SK-N-SH (cell line): Measurements from ENCODE around the gene SLC2A10. TPM values are rescaled to one million over a fixed set of nuclear protein-coding genes. Genes with fewer than 3 reads are reported as not detected.

Experiments used
- CTCF ChIA-PET: fragments of 300-600, 350-600 bp; formaldehyde crosslinking; extraction: SDS; loops from one replicate; lab custom pipeline; 2021; lab: Yijun Ruan, JAX
- POLR2A ChIA-PET: fragments of 350-600 bp; sonication (Branson Sonifier 250); formaldehyde crosslinking; extraction: SDS; loops from one replicate; lab custom pipeline; 2020; ENCODE audit warnings: antibody characterized with exemption, inconsistent platforms; lab: Yijun Ruan, JAX
- DNase-seq: peaks from one replicate; pipeline ENCODE4 v3.0.0; 2012
- H2AFZ ChIP-seq: fragments of 200-600 bp; sonication (generic); 2 replicates; pipeline ENCODE4 v1.8.1; 2016; ENCODE audit warnings: antibody characterized with exemption, mild to moderate bottlenecking, low read depth
- H3F3A ChIP-seq: fragments of 200-600 bp; sonication (generic); replicated peaks from 2 replicates; pipeline ENCODE3; 2016; ENCODE audit warnings: antibody characterized with exemption, mild to moderate bottlenecking; ENCODE audit not compliant: insufficient read depth
- H3K27ac ChIP-seq, 2 experiments: fragments of 200-500 bp in 1 of 2; fragments of 200-600 bp in 1 of 2; sonication (Bioruptor generic) in 1 of 2; sonication (generic), shearing (Covaris generic) in 1 of 2; 2 replicates each; pipeline versions ENCODE4 v1.5.1 to v1.6.1; 2014 to 2016; ENCODE audit warnings: low read depth in 2 of 2, inconsistent platforms in 1 of 2, low read length in 1 of 2, mild to moderate bottlenecking in 1 of 2, mixed read lengths in 1 of 2
- H3K27me3 ChIP-seq: fragments of 200-600 bp; sonication (generic), shearing (Covaris generic); 2 replicates; pipeline ENCODE4 v1.6.1; 2016; ENCODE audit warnings: mixed run types; ENCODE audit not compliant: insufficient read depth
- H3K36me3 ChIP-seq, 2 experiments: fragments of 200-500 bp in 1 of 2; fragments of 200-600 bp in 1 of 2; sonication (Bioruptor generic) in 1 of 2; sonication (generic) in 1 of 2; replicated peaks in 1 of 2; 2 replicates each; pipeline versions ENCODE3 to v1.5.1; 2014 to 2016; ENCODE audit warnings: low read length in 1 of 2, mild to moderate bottlenecking in 1 of 2; ENCODE audit not compliant: insufficient read depth in 2 of 2, control insufficient read depth in 1 of 2
- H3K4me1 ChIP-seq, 2 experiments: fragments of 200-500 bp in 1 of 2; fragments of 200-600 bp in 1 of 2; sonication (Bioruptor generic) in 1 of 2; sonication (generic), shearing (Covaris generic) in 1 of 2; 2 replicates each; pipeline versions ENCODE4 v1.5.1 to v1.6.1; 2014 to 2016; ENCODE audit warnings: low read depth in 1 of 2, low read length in 1 of 2, mixed run types in 1 of 2; ENCODE audit not compliant: insufficient read depth in 2 of 2, control insufficient read depth in 1 of 2
- H3K4me2 ChIP-seq: fragments of 200-600 bp; sonication (generic), shearing (Covaris generic); 2 replicates; pipeline ENCODE4 v1.6.1; 2017; ENCODE audit warnings: mixed run types
- H3K4me3 ChIP-seq, 2 experiments: fragments of 200-500 bp in 1 of 2; fragments of 200-600 bp in 1 of 2; sonication (Bioruptor generic) in 1 of 2; sonication (generic), shearing (Covaris generic) in 1 of 2; 2 replicates each; pipeline versions ENCODE4 v1.5.1 to v1.8.1; 2014 to 2016; ENCODE audit warnings: low read depth in 2 of 2, inconsistent platforms in 1 of 2, low read length in 1 of 2, mild to moderate bottlenecking in 1 of 2, mixed read lengths in 1 of 2, moderate library complexity in 1 of 2
- H3K79me2 ChIP-seq: fragments of 200-600 bp; sonication (generic); 2 replicates; pipeline ENCODE4 v1.8.1; 2017; ENCODE audit warnings: mild to moderate bottlenecking; ENCODE audit not compliant: insufficient read depth
- H3K9ac ChIP-seq: fragments of 200-600 bp; sonication (generic); 2 replicates; pipeline ENCODE4 v1.6.1; 2017; ENCODE audit warnings: mixed run types
- H3K9me2 ChIP-seq: fragments of 200-600 bp; sonication (generic); 2 replicates; pipeline ENCODE4 v1.6.1; 2017; ENCODE audit warnings: mixed run types
- H3K9me3 ChIP-seq: fragments of 200-600 bp; sonication (generic); 2 replicates; pipeline ENCODE4 v1.6.1; 2017; ENCODE audit warnings: mixed run types, mild to moderate bottlenecking, moderate library complexity
- H4K20me1 ChIP-seq: fragments of 200-600 bp; sonication (generic); 2 replicates; pipeline ENCODE4 v1.6.1; 2017; ENCODE audit warnings: mild to moderate bottlenecking, mixed run types; ENCODE audit not compliant: insufficient read depth
- ELF1 ChIP-seq: IDR thresholded peaks from 2 replicates; pipeline ENCODE4 v1.4.0; 2012
- FOSL2 ChIP-seq: IDR thresholded peaks from 2 replicates; pipeline ENCODE4 v1.4.0; 2012; ENCODE audit warnings: low read depth, mild to moderate bottlenecking, moderate library complexity, borderline replicate concordance
- IRF3 ChIP-seq: fragments of 150-350 bp; IDR thresholded peaks from 2 replicates; pipeline ENCODE4 v1.6.1; 2016; ENCODE audit warnings: mild to moderate bottlenecking, low read depth, low read length
- JUND ChIP-seq: IDR thresholded peaks from 2 replicates; pipeline ENCODE4 v1.4.0; 2012
- PBX3 ChIP-seq: IDR thresholded peaks from 2 replicates; pipeline ENCODE4; 2012
- POLR2AphosphoS5 ChIP-seq: IDR thresholded peaks from 2 replicates; pipeline ENCODE4 v1.6.1; 2012; ENCODE audit warnings: low read depth, low read length
- RCOR1 ChIP-seq: fragments of 150-350 bp; IDR thresholded peaks from 2 replicates; pipeline ENCODE4 v1.6.1; 2017; ENCODE audit warnings: antibody characterized with exemption, low read length
- RXRA ChIP-seq: IDR thresholded peaks from 2 replicates; pipeline ENCODE4 v1.4.0; 2012; ENCODE audit warnings: low read depth, mild to moderate bottlenecking, borderline replicate concordance
- SIN3A ChIP-seq: IDR thresholded peaks from 2 replicates; pipeline ENCODE4 v1.6.1; 2012; ENCODE audit warnings: low read depth, mild to moderate bottlenecking, low read length, moderate library complexity, borderline replicate concordance
- SMC3 ChIP-seq: IDR thresholded peaks from 2 replicates; pipeline ENCODE4 v1.6.1; 2012; ENCODE audit warnings: low read depth, low read length, improper control_type of control experiment
- TAF1 ChIP-seq: IDR thresholded peaks from 2 replicates; pipeline ENCODE4 v1.6.1; 2012; ENCODE audit warnings: low read depth, mild to moderate bottlenecking, low read length, moderate library complexity, borderline replicate concordance
- TCF12 ChIP-seq: IDR thresholded peaks from 2 replicates; pipeline ENCODE4 v1.4.0; 2012
- USF1 ChIP-seq: IDR thresholded peaks from 2 replicates; pipeline ENCODE4 v1.4.0; 2012; ENCODE audit warnings: low read depth, borderline replicate concordance
- WGBS: methylation state at CpG from one replicate; pipeline ENCODE4 v1.1.6; 2017; ENCODE audit warnings: low lambda C conversion rate; 5-methylcytosine and 5-hydroxymethylcytosine counted together
- polyA plus RNA-seq, 3 experiments: library from polyadenylated mRNA; depleted of rRNA; stranded (reverse); fragments of >200 nt; gene quantifications; 2 replicates each; pipeline ENCODE4 v1.2.3, GENCODE V29; 2012
- TF ChIP-seq, protein P1 (sequence below): fragments of 150-350 bp; IDR thresholded peaks from 2 replicates; pipeline ENCODE4 v1.6.1; 2017; ENCODE audit warnings: antibody characterized with exemption, low read length, low read depth, borderline replicate concordance

SLC2A10 gene
- polyA plus RNA-seq, 1 of the 3 experiments (the other 2 are of a cell fraction), result 12.6 TPM

DNA sequence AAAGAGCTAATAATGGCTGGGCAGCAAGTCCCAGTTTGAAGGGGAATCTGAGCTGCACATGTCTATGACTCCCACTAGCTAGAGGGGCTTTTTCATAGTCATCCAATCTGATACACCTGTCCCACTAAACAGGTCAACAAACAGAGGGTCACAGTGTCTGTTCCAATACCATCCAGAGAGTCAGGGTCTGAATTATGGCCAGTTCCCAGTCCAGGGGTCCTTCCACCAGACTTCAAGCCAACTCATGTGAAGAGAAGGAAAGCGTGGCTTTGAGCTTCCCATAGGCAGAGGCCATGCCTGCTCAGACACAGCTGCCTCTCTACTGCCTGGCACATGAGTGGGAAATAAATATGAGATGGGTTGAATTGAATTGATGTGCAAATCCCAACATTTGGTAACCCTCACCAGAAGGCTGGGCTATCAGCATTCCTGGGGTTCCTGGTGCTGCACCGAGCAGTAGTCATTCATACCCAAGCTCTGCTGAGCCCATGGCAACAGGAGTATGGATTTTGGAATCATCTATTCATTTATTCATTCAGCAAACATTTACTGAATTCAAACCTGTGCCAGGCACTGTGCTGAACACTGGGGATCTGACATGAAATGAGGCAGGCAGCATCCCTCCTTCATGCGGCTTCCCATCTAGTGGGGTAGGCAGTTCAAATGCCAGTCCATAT lies 37.4 kb upstream of the SLC2A10 start:
- CTCF ChIA-PET, result interaction anchor here (0.9 to 1.0 kb wide), 2 partner anchors 9 to 11 kb away, joined by 4 read pairs; no protein-coding TSS in a partner anchor

GRCh38 chr20:46672543-46673148 lies 36.8 kb upstream of the SLC2A10 start:
- ChIA-PET POLR2A (no interaction called here), CTCF (no interaction called here)
- Histone ChIP-seq H3K79me2 (no peaks in the 10 kb centered on the region), H3K4me3 (no peak overlapping the region), H3K9ac (no peak overlapping the region), H3K9me2 (no peaks in the 10 kb centered on the region), H3K4me1 (no peaks in the 10 kb centered on the region), H3K27ac (no peak overlapping the region), H3K36me3 (no peaks in the 10 kb centered on the region), H3K27me3 (no peaks in the 10 kb centered on the region), H2AFZ (no peak overlapping the region), H3K4me2 (no peak overlapping the region), H3K9me3 (no peaks in the 10 kb centered on the region), H4K20me1 (no peaks in the 10 kb centered on the region), H3F3A (no peaks in the 10 kb centered on the region)
- WGBS, result 85% methylated on average over 2 of the region's 5 CpGs
- no peak for DNase-seq
- TF ChIP-seq IRF3, result no peak
- TF ChIP-seq TCF12, result no peak
- TF ChIP-seq PBX3, result no peak
- TF ChIP-seq TAF1, result no peak
- no peak for TF ChIP-seq SMC3
- TF ChIP-seq SIN3A, result no peak
- TF ChIP-seq FOSL2, result no peak
- TF ChIP-seq, protein P1, sequence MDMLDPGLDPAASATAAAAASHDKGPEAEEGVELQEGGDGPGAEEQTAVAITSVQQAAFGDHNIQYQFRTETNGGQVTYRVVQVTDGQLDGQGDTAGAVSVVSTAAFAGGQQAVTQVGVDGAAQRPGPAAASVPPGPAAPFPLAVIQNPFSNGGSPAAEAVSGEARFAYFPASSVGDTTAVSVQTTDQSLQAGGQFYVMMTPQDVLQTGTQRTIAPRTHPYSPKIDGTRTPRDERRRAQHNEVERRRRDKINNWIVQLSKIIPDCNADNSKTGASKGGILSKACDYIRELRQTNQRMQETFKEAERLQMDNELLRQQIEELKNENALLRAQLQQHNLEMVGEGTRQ, result no peak
- TF ChIP-seq USF1, result no peak
- no peak for TF ChIP-seq JUND
- TF ChIP-seq RXRA, result no peak
- no peak for TF ChIP-seq RCOR1

More for the DNA sequence above, 37.4 kb upstream of the SLC2A10 start:
- Histone ChIP-seq H3K79me2 (no peaks in the 10 kb centered on the region), H3K27ac (no peak overlapping the region), H3K9ac (no peak overlapping the region), H3K9me2 (no peaks in the 10 kb centered on the region), H3K27me3 (no peaks in the 10 kb centered on the region), H3K4me3 (no peak overlapping the region), H4K20me1 (no peaks in the 10 kb centered on the region), H3F3A (no peaks in the 10 kb centered on the region), H3K4me1 (no peaks in the 10 kb centered on the region), H3K9me3 (no peaks in the 10 kb centered on the region), H3K4me2 (no peak overlapping the region), H2AFZ (no peak overlapping the region), H3K36me3 (no peaks in the 10 kb centered on the region)
- no peak for DNase-seq
- POLR2A ChIA-PET, result no interaction called here
- no peak for TF ChIP-seq USF1
- TF ChIP-seq, protein P1, result no peak
- TF ChIP-seq TCF12, result no peak
- no peak for TF ChIP-seq SMC3
- no peak for TF ChIP-seq POLR2AphosphoS5
- TF ChIP-seq ELF1, result no peak
- no peak for TF ChIP-seq IRF3
- TF ChIP-seq JUND, result no peak
- WGBS, result 67% methylated on average over 3 of the region's 3 CpGs
